DOHH2 (cell line): Measurements from ENCODE around the gene COBLL1.

ENCODE experiments used
- H3F3A ChIP-seq: fragments of 200-600 bp; sonication (generic), shearing (Covaris generic); 2 replicates; pipeline ENCODE4 v1.6.0; 2016; ENCODE audit warnings: antibody characterized with exemption, mild to moderate bottlenecking; ENCODE audit not compliant: control insufficient read depth, insufficient read depth
- H3K27ac ChIP-seq: fragments of 200-600 bp; sonication (generic); 2 replicates; pipeline ENCODE4 v1.5.1; 2014; ENCODE audit warnings: low read depth, mild to moderate bottlenecking, low read length, moderate library complexity
- H3K27me3 ChIP-seq: fragments of 200-600 bp; sonication (generic); 2 replicates; pipeline ENCODE4 v1.6.1; 2014; ENCODE audit warnings: mild to moderate bottlenecking, low read length, mixed read lengths; ENCODE audit not compliant: control insufficient read depth
- H3K36me3 ChIP-seq: fragments of 200-600 bp; sonication (generic); 2 replicates; pipeline ENCODE4 v1.6.1; 2014; ENCODE audit warnings: mild to moderate bottlenecking, low read length, moderate library complexity, mixed read lengths; ENCODE audit not compliant: control insufficient read depth
- H3K4me1 ChIP-seq: fragments of 200-600 bp; sonication (generic); 2 replicates; pipeline ENCODE4 v1.6.1; 2014; ENCODE audit warnings: mild to moderate bottlenecking, low read length, mixed read lengths; ENCODE audit not compliant: control insufficient read depth
- H3K4me2 ChIP-seq: fragments of 200-600 bp; sonication (generic); 2 replicates; pipeline ENCODE4 v1.6.0; 2014; ENCODE audit warnings: mild to moderate bottlenecking, low read length, moderate library complexity
- H3K4me3 ChIP-seq: fragments of 200-600 bp; sonication (generic); 2 replicates; pipeline ENCODE4 v1.5.1; 2014; ENCODE audit warnings: mild to moderate bottlenecking, low read length, mixed read lengths
- H3K79me2 ChIP-seq: fragments of 200-600 bp; sonication (generic); 2 replicates; pipeline ENCODE4 v1.6.1; 2014; ENCODE audit warnings: mild to moderate bottlenecking, low read length, mixed read lengths; ENCODE audit not compliant: control insufficient read depth
- H3K9me2 ChIP-seq: fragments of 200-600 bp; sonication (generic); replicated peaks from 2 replicates; pipeline ENCODE4 v1.6.1; 2014; ENCODE audit warnings: mild to moderate bottlenecking, low read length, mixed read lengths; ENCODE audit not compliant: control insufficient read depth
- H3K9me3 ChIP-seq: fragments of 200-600 bp; sonication (generic); 2 replicates; pipeline ENCODE4 v1.6.1; 2014; ENCODE audit warnings: antibody characterized with exemption, low read length, mixed read lengths; ENCODE audit not compliant: control insufficient read depth, insufficient read depth
- H4K20me1 ChIP-seq: fragments of 200-600 bp; sonication (generic); 2 replicates; pipeline ENCODE4 v1.6.0; 2014; ENCODE audit warnings: low read depth, mild to moderate bottlenecking, antibody characterized with exemption, low read length, moderate library complexity; ENCODE audit not compliant: control insufficient read depth, insufficient read depth
- CTCF ChIP-seq: fragments of 200-600 bp; sonication (generic); IDR thresholded peaks from one replicate; pipeline ENCODE4 v1.5.1; 2014; ENCODE audit warnings: antibody characterized with exemption, mild to moderate bottlenecking, low read depth, low read length; ENCODE audit not compliant: poor library complexity, severe bottlenecking
- EZH2phosphoT487 ChIP-seq: fragments of 200-600 bp; sonication (generic); IDR thresholded peaks from 2 replicates; pipeline ENCODE4 v1.6.1; 2017; ENCODE audit warnings: borderline replicate concordance, mild to moderate bottlenecking, antibody characterized with exemption, low read length, moderate library complexity, mixed read lengths

Gene COBLL1

GRCh38 chr2:164846276-164846675, 4.7 kb upstream of the COBLL1 start:
- Histone ChIP-seq H4K20me1 (no peaks in the 10 kb centered on the region), H3K9me2 (no peaks in the 10 kb centered on the region), H3K4me2 (no peak overlapping the region), H3K4me1 (peaks cover 9% of the 10 kb centered on the region), H3K79me2 (no peaks in the 10 kb centered on the region), H3K27ac (no peak overlapping the region), H3F3A (0 out of 2 replicates have a peak, but pooled peaks cover 3% of the 10 kb centered on the region), H3K9me3 (no peaks in the 10 kb centered on the region), H3K36me3 (no peaks in the 10 kb centered on the region), H3K4me3 (no peak overlapping the region), H3K27me3 (0 out of 2 replicates have a peak, but pooled peaks cover 5% of the 10 kb centered on the region)
- TF ChIP-seq CTCF (no peak), EZH2phosphoT487 (no peak)

DNA sequence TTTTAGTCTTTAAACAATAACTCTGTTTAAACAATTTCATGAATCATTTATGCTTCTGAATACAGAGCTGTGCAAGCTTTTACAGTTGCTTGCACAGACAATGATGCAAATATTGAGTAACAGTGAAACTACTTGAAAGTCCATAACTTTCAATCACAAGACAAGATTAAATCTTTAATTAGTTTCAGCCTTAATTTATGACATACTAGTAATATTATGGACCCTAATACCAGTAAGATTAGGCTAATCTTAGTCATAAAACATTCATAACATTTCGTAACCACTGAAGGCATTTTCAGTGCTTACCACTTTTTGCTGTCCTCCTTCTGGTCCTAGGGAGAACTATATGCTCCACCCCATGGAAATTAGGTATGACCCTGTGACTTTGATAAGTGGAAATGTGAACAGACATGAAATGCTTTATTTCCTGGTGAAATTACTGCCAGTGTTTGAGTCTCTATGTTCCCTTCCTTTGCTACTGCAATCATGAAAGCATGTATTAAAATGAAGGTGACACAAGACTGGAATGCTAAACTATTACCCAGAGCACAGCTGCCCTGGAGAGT, 1.8 kb upstream of the COBLL1 start:
- Histone ChIP-seq H3K4me1 (peaks cover 27% of the 10 kb centered on the region), H3K79me2 (no peaks in the 10 kb centered on the region), H3K27ac (no peak overlapping the region), H3F3A (peaks cover 12% of the 10 kb centered on the region; the same call in 1 of the 2 replicates), H3K4me3 (no peak overlapping the region), H3K4me2 (no peak overlapping the region), H3K9me2 (no peaks in the 10 kb centered on the region), H3K27me3 (peaks cover 12% of the 10 kb centered on the region), H4K20me1 (no peaks in the 10 kb centered on the region), H3K36me3 (no peaks in the 10 kb centered on the region), H3K9me3 (no peaks in the 10 kb centered on the region)
- no peak for TF ChIP-seq CTCF
- TF ChIP-seq EZH2phosphoT487: no peak

DNA sequence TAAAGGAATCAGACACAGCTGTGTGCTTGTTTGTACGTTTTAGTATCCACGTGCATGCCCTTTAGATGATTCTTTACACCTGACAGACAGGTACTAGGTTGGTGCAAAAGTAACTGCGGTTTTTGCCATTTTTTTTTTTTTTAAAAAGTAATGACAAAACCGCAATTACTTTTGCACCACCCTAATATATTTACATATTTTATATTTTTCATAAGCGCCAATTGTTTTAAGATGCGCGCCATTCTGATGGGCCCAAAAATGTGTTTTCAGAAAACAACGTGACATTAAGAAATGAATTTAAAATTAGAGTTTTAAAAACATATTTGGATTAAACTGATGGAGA, 972 bp upstream of the COBLL1 start:
- H3F3A ChIP-seq: peaks cover 12% of the 10 kb centered on the region; the same call in 1 of the 2 replicates
- H3K36me3 ChIP-seq: no peaks in the 10 kb centered on the region
- no peaks in the 10 kb centered on the region for H3K9me3 ChIP-seq
- H4K20me1 ChIP-seq: no peaks in the 10 kb centered on the region
- peaks cover 27% of the 10 kb centered on the region for H3K4me1 ChIP-seq
- TF ChIP-seq CTCF (no peak), EZH2phosphoT487 (no peak)
- H3K4me3 ChIP-seq: peak overlapping the region; percentile 79
- H3K27me3 ChIP-seq: peaks cover 12% of the 10 kb centered on the region
- H3K4me2 ChIP-seq: peak overlapping the region; percentile 95
- H3K9me2 ChIP-seq: no peaks in the 10 kb centered on the region
- H3K79me2 ChIP-seq: peaks cover 3% of the 10 kb centered on the region; the same call in 1 of the 2 replicates
- no peak overlapping the region for H3K27ac ChIP-seq
